ENCODE data around the gene FAM222B. TPM values are rescaled to one million over a fixed set of nuclear protein-coding genes. Genes with fewer than 3 reads are reported as not detected.
A peak's percentile ranks its signal among the peaks of the same experiment; 100 is the strongest.
"Not testable (repeated sequence)": the region's sequence is repeated elsewhere in the genome, so short reads cannot be mapped to it uniquely, and the experiment has no call there.

The FAM222B gene
- total RNA-seq, 3 donors from 2014 or later, result 9.7 to 12.0 (median 10.5) TPM

- no peaks in the 10 kb centered on the region for H3K9me3 ChIP-seq
- H3K27ac ChIP-seq, result peak overlapping the region; percentile 76 to 84
- TF ChIP-seq POLR2AphosphoS5 (IDR thresholded peaks at IDR 0.05) (no peak), POLR2A (IDR thresholded peaks at IDR 0.05) (no peak)
- TF ChIP-seq, protein P1, sequence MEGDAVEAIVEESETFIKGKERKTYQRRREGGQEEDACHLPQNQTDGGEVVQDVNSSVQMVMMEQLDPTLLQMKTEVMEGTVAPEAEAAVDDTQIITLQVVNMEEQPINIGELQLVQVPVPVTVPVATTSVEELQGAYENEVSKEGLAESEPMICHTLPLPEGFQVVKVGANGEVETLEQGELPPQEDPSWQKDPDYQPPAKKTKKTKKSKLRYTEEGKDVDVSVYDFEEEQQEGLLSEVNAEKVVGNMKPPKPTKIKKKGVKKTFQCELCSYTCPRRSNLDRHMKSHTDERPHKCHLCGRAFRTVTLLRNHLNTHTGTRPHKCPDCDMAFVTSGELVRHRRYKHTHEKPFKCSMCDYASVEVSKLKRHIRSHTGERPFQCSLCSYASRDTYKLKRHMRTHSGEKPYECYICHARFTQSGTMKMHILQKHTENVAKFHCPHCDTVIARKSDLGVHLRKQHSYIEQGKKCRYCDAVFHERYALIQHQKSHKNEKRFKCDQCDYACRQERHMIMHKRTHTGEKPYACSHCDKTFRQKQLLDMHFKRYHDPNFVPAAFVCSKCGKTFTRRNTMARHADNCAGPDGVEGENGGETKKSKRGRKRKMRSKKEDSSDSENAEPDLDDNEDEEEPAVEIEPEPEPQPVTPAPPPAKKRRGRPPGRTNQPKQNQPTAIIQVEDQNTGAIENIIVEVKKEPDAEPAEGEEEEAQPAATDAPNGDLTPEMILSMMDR (IDR thresholded peaks at IDR 0.05), result no peak
- intact Hi-C loops (cut with DNase I; ENCODE audit: low total_unique reads), result no loop called here
- H3K27me3 ChIP-seq, result no peaks in the 10 kb centered on the region
- peak overlapping the region; percentile 64 to 77 (median 75) for H3K4me3 ChIP-seq
- H3K4me1 ChIP-seq, result no peaks in the 10 kb centered on the region
- DNase-seq (ENCODE audit: low spot score in 2 of 2), result no peak
- no peaks in the 10 kb centered on the region for H3K36me3 ChIP-seq
Measured at GRCh38 chr17:28841901-28842281, 699 bp downstream of the FAM222B start.

GRCh38 chr17:28839221-28839620 is 3.4 kb downstream of the FAM222B start:
- Histone ChIP-seq H3K36me3 (no peaks in the 10 kb centered on the region), H3K9me3 (no peaks in the 10 kb centered on the region), H3K4me1 (no peaks in the 10 kb centered on the region), H3K27me3 (no peaks in the 10 kb centered on the region), H3K4me3 (no peak overlapping the region), H3K27ac (no peak overlapping the region)
- TF ChIP-seq POLR2A (IDR thresholded peaks at IDR 0.05) (no peak), POLR2AphosphoS5 (IDR thresholded peaks at IDR 0.05) (no peak)
- TF ChIP-seq, protein P1 (IDR thresholded peaks at IDR 0.05), result no peak
- no peak for DNase-seq (ENCODE audit: low spot score in 2 of 2)
- intact Hi-C loops (cut with DNase I; ENCODE audit: low total_unique reads), result no loop called here

DNA sequence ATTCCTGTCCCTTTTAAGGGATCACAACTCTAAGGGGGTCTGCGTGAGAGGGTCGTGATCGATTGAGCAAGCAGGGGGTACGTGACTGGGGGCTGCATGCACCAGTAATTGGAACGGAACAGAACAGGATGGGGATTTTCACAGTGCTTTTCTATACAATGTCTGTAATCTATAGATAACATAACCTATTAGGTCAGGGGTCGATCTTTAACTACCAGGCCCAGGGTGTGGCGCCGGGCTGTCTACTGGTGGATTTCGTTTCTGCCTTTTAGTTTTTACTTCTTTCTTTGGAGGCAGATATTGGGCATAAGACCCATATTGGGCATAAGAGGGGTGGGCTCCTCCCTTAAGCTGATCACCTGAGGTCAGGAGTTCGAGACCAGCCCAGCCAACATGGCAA is 6.0 kb downstream of the FAM222B start:
- H3K4me3 ChIP-seq; DNase-seq (ENCODE audit: low spot score in 2 of 2); intact Hi-C loops (cut with DNase I; ENCODE audit: low total_unique reads); H3K27me3 ChIP-seq; H3K27ac ChIP-seq; H3K9me3 ChIP-seq; H3K4me1 ChIP-seq; H3K36me3 ChIP-seq: not testable (repeated sequence)

DNA sequence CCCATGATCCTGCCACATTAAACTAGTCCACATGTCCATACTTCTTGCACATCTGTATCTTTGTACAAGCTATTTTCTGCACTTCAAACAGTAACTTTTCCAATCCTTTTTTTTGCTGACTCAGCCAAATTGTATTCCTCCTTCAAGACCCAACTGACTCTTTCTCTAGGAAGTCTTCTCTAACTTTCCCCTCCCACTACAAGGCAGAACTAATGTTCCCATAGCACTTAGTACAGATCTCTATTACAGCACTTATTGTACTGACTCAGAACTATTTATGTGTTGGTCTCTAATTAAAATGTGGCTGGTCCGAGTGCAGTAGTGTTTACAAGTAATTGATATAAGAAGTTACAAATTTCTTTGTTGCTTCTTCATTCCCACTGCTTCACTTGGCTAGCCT is 8.2 kb downstream of the FAM222B start:
- Histone ChIP-seq H3K27me3 (no peaks in the 10 kb centered on the region), H3K4me3 (no peak overlapping the region), H3K27ac (no peak overlapping the region), H3K9me3 (no peaks in the 10 kb centered on the region), H3K36me3 (no peaks in the 10 kb centered on the region), H3K4me1 (no peaks in the 10 kb centered on the region)
- intact Hi-C loops (cut with DNase I; ENCODE audit: low total_unique reads), result no loop called here
- no peak for DNase-seq (ENCODE audit: low spot score in 2 of 2)
- no peak for TF ChIP-seq POLR2AphosphoS5 (IDR thresholded peaks at IDR 0.05)
- TF ChIP-seq, protein P1 (IDR thresholded peaks at IDR 0.05), result no peak
- TF ChIP-seq POLR2A (IDR thresholded peaks at IDR 0.05), result no peak

DNA sequence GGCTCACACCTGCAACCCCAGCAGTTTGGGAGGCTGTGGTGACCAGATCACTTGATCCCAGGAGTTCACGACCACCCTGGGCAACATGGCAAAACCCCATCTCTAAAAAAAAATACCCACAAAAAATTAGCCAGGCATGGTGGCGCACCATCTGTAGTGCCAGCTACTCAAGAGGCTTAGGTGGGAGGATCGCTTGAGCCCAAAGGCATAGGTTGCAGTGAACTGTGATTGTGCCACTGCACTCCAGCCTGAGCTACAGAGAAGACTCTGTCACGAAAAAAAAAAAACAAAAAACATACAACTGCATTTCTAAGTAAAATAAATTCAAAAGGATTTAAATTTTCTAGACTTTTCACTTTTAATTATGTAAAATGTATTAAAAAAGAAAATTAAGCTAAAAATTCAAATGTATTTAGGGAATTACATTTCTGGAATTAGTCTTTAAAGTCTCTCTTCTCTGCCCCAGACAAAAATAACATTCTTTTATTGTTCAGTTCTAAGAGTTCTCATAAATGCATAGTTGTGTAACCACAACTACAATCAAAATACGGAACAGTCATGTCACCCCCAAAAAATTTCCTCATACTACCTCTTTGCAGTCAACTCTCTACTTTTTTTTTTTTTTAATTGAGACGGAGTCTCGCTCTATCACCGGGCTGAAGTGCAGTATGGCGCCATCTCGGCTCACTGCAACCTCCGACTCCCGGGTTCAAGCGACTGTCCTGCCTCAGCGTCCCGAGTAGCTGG is 14.1 kb downstream of the FAM222B start:
- Histone ChIP-seq H3K4me3 (no peak overlapping the region), H3K27me3 (no peaks in the 10 kb centered on the region), H3K36me3 (no peaks in the 10 kb centered on the region), H3K9me3 (no peaks in the 10 kb centered on the region), H3K27ac (no peak overlapping the region), H3K4me1 (no peaks in the 10 kb centered on the region)
- TF ChIP-seq POLR2AphosphoS5 (IDR thresholded peaks at IDR 0.05) (no peak), POLR2A (IDR thresholded peaks at IDR 0.05) (no peak)
- TF ChIP-seq, protein P1 (IDR thresholded peaks at IDR 0.05), result no peak
- peak in 1 of 2 donors; percentile 13 for DNase-seq (ENCODE audit: low spot score in 2 of 2)
- intact Hi-C loops (cut with DNase I; ENCODE audit: low total_unique reads), result no loop called here
